Urinary bladder (tissue), 4 donors: ENCODE results near the gene IFT81. TPM values are rescaled to one million over a fixed set of nuclear protein-coding genes. Genes with fewer than 3 reads are reported as not detected.
"Not testable (repeated sequence)": the region's sequence is repeated elsewhere in the genome, so short reads cannot be mapped to it uniquely, and the experiment has no call there.

Experiments
- DNase-seq: peaks from one replicate; pipeline ENCODE4 v3.0.0-alpha.2; 2015; ENCODE audit errors: extremely low spot score
- H3K27ac ChIP-seq: one replicate; pipeline ENCODE4 v1.5.1; 2013; ENCODE audit warnings: low read depth, mild to moderate bottlenecking, moderate library complexity
- H3K36me3 ChIP-seq: one replicate; pipeline ENCODE4 v1.6.1; 2013; ENCODE audit warnings: mild to moderate bottlenecking, moderate library complexity; ENCODE audit not compliant: insufficient read depth
- H3K4me1 ChIP-seq: one replicate; pipeline ENCODE4 v1.6.1; 2013; ENCODE audit warnings: mild to moderate bottlenecking, moderate library complexity; ENCODE audit not compliant: insufficient read depth
- H3K4me3 ChIP-seq: one replicate; pipeline ENCODE4 v1.5.1; 2013; ENCODE audit warnings: low read depth, low read length
- WGBS: extraction: QIAGEN DNeasy Blood & Tissue Kit; methylation state at CpG from one replicate; pipeline ENCODE4 v1.1.7; 2013; 5-methylcytosine and 5-hydroxymethylcytosine counted together
- polyA plus RNA-seq: library from polyadenylated mRNA; stranded (reverse); fragments of 200-250 nt; gene quantifications from one replicate; pipeline ENCODE4 v1.2.3, GENCODE V29; 2013
- total RNA-seq: library from RNA; depleted of rRNA; stranded (reverse); fragments of >200 nt; gene quantifications from one replicate; pipeline ENCODE4 v1.2.3, GENCODE V29; 2014
- donor health status: healthy with polysubstance abuse.
- donor health status: healthy.

IFT81 gene
- total RNA-seq (54.0 TPM), polyA plus RNA-seq (13.2 TPM)

GRCh38 chr12:110124269-110124995, at the start of gene IFT81:
Gene IFT81, plus strand, starts transcription at chr12:110124357. Its CDS starts 3,024 bp downstream, at chr12:110127381.
- Histone ChIP-seq H3K4me3 (peak within 1 kb of the TSS; percentile 71), H3K36me3 (no peaks in the 10 kb centered on the region), H3K27ac (peak within 1 kb of the TSS; percentile 73), H3K4me1 (no peaks in the 10 kb centered on the region)
- WGBS, result under 1% methylated on average over 61 of the region's 61 CpGs
- DNase-seq, result peak; percentile 84

- Histone ChIP-seq H3K4me3 (no peak overlapping the region), H3K4me1 (no peaks in the 10 kb centered on the region), H3K36me3 (no peaks in the 10 kb centered on the region), H3K27ac (no peak overlapping the region)
- no peak for DNase-seq
- 99% methylated on average over 1 of the region's 1 CpG for WGBS
Measured at GRCh38 chr12:110075880-110076279, 48.3 kb upstream of the IFT81 start.

GRCh38 chr12:110077800-110078199, 46.4 kb upstream of the IFT81 start:
- 73% methylated on average over 4 of the region's 4 CpGs for WGBS
- no peaks in the 10 kb centered on the region for H3K36me3 ChIP-seq
- no peak overlapping the region for H3K27ac ChIP-seq
- no peak for DNase-seq
- H3K4me3 ChIP-seq, result no peak overlapping the region
- H3K4me1 ChIP-seq, result no peaks in the 10 kb centered on the region

GRCh38 chr12:110079477-110080400, 44.4 kb upstream of the IFT81 start:
- no peak for DNase-seq
- no peaks in the 10 kb centered on the region for H3K4me1 ChIP-seq
- 82% methylated on average over 24 of the region's 24 CpGs for WGBS
- no peak overlapping the region for H3K4me3 ChIP-seq
- H3K36me3 ChIP-seq, result no peaks in the 10 kb centered on the region
- H3K27ac ChIP-seq, result no peak overlapping the region

GRCh38 chr12:110080410-110080809, 43.7 kb upstream of the IFT81 start:
- no peaks in the 10 kb centered on the region for H3K4me1 ChIP-seq
- 81% methylated on average over 7 of the region's 7 CpGs for WGBS
- no peak overlapping the region for H3K4me3 ChIP-seq
- H3K27ac ChIP-seq, result no peak overlapping the region
- H3K36me3 ChIP-seq, result no peaks in the 10 kb centered on the region
- DNase-seq, result no peak

GRCh38 chr12:110084314-110085015, 39.7 kb upstream of the IFT81 start:
- no peaks in the 10 kb centered on the region for H3K36me3 ChIP-seq
- 79% methylated on average over 4 of the region's 4 CpGs for WGBS
- H3K4me1 ChIP-seq, result no peaks in the 10 kb centered on the region
- no peak overlapping the region for H3K27ac ChIP-seq
- DNase-seq, result no peak
- H3K4me3 ChIP-seq, result no peak overlapping the region

- WGBS, result 80% methylated on average over 6 of the region's 6 CpGs
- not testable (repeated sequence) for H3K4me3 ChIP-seq, DNase-seq, H3K27ac ChIP-seq, H3K4me1 ChIP-seq, H3K36me3 ChIP-seq
Measured at GRCh38 chr12:110088216-110088615, 35.9 kb upstream of the IFT81 start.

GRCh38 chr12:110088936-110089335, 35.2 kb upstream of the IFT81 start:
- no peak overlapping the region for H3K27ac ChIP-seq
- H3K4me3 ChIP-seq, result no peak overlapping the region
- WGBS, result 77% methylated on average over 5 of the region's 5 CpGs
- H3K36me3 ChIP-seq, result no peaks in the 10 kb centered on the region
- H3K4me1 ChIP-seq, result no peaks in the 10 kb centered on the region
- no peak for DNase-seq

GRCh38 chr12:110090266-110091135, 33.7 kb upstream of the IFT81 start:
- DNase-seq, result no peak
- no peak overlapping the region for H3K4me3 ChIP-seq
- no peak overlapping the region for H3K27ac ChIP-seq
- no peaks in the 10 kb centered on the region for H3K4me1 ChIP-seq
- WGBS, result 76% methylated on average over 8 of the region's 8 CpGs
- no peaks in the 10 kb centered on the region for H3K36me3 ChIP-seq

- WGBS, result 55% methylated on average over 3 of the region's 3 CpGs
- no peaks in the 10 kb centered on the region for H3K4me1 ChIP-seq
- no peak overlapping the region for H3K4me3 ChIP-seq
- DNase-seq, result no peak
- H3K27ac ChIP-seq, result no peak overlapping the region
- no peaks in the 10 kb centered on the region for H3K36me3 ChIP-seq
Measured at GRCh38 chr12:110091136-110091711, 32.9 kb upstream of the IFT81 start.

- DNase-seq, result no peak
- 45% methylated on average over 7 of the region's 7 CpGs for WGBS
- Histone ChIP-seq H3K4me1 (no peaks in the 10 kb centered on the region), H3K36me3 (no peaks in the 10 kb centered on the region), H3K4me3 (no peak overlapping the region), H3K27ac (no peak overlapping the region)
Measured at GRCh38 chr12:110093631-110094311, 30.4 kb upstream of the IFT81 start.

- no peak overlapping the region for H3K4me3 ChIP-seq
- H3K27ac ChIP-seq, result no peak overlapping the region
- no peaks in the 10 kb centered on the region for H3K36me3 ChIP-seq
- no peaks in the 10 kb centered on the region for H3K4me1 ChIP-seq
- WGBS, result 57% methylated on average over 8 of the region's 8 CpGs
- no peak for DNase-seq
Measured at GRCh38 chr12:110100315-110100970, 23.7 kb upstream of the IFT81 start.
